ENCODE results near the gene ZBTB4. TPM values are rescaled to one million over a fixed set of nuclear protein-coding genes. Genes with fewer than 3 reads are reported as not detected.

Gene ZBTB4
- total and polyA plus RNA-seq, 2 donors: 10.9 to 29.5 TPM

DNA sequence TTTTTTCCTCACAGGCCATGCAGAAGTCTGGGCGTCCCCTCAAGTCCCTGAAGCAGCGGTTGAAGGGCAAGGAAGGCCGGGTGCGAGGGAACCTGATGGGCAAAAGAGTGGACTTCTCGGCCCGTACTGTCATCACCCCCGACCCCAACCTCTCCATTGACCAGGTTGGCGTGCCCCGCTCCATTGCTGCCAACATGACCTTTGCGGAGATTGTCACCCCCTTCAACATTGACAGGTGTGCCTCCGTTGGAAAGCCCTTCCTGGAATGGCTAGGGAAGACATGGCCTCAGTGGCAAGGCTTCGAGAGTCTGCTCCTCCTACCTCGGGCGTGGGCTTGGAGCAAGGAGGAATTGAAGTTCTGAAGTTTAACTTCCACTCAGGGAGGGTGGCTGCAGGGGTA, 18.2 kb upstream of the ZBTB4 start:
- WGBS: 97% methylated on average over 14 of the region's 14 CpGs
- no peak overlapping the region for H3K4me3 ChIP-seq (ENCODE audit: low read length in 2 of 2)
- peaks cover 79 to 80% of the 10 kb centered on the region in 2 donors for H3K36me3 ChIP-seq (ENCODE audit: control insufficient read depth in 2 of 2, insufficient read depth in 2 of 2, low read length in 1 of 2)
- no peak overlapping the region for H3K27ac ChIP-seq (ENCODE audit: low read depth in 1 of 2, low read length in 1 of 2)
- H3K4me1 ChIP-seq (ENCODE audit: control insufficient read depth in 2 of 2, insufficient read depth in 2 of 2, low read length in 2 of 2): peaks cover 0 to under 1% of the 10 kb centered on the region in 2 donors
- no peaks in the 10 kb centered on the region for H3K9me3 ChIP-seq (ENCODE audit: control insufficient read depth in 2 of 2, insufficient read depth in 1 of 2, low read length in 1 of 2)
- H3K27me3 ChIP-seq (ENCODE audit: control insufficient read depth in 2 of 2, insufficient read depth in 1 of 2, low read length in 1 of 2): no peaks in the 10 kb centered on the region
- no peak for DNase-seq (ENCODE audit: low read depth in 6 of 9, low spot score in 9 of 9)

DNA sequence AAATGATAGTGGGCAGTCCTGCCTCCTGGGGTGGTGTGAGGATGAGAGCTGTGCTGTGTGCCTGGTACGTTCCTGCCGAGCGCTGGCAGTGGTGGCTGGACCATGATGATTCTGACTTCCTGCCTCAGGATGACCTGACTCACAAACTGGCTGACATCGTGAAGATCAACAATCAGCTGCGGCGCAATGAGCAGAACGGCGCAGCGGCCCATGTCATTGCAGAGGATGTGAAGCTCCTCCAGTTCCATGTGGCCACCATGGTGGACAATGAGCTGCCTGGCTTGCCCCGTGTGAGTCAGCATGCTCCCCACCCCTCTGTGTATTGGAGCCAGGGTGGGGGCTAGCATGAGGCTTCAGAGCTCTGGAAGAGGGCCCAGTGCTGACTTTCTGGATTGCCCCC, 17.8 kb upstream of the ZBTB4 start:
- H3K4me1 ChIP-seq (ENCODE audit: control insufficient read depth in 2 of 2, insufficient read depth in 2 of 2, low read length in 2 of 2): peaks cover 0 to 2% of the 10 kb centered on the region in 2 donors
- DNase-seq (ENCODE audit: low read depth in 6 of 9, low spot score in 9 of 9): no peak
- H3K4me3 ChIP-seq (ENCODE audit: low read length in 2 of 2): no peak overlapping the region
- H3K27ac ChIP-seq (ENCODE audit: low read depth in 1 of 2, low read length in 1 of 2): no peak overlapping the region
- H3K27me3 ChIP-seq (ENCODE audit: control insufficient read depth in 2 of 2, insufficient read depth in 1 of 2, low read length in 1 of 2): no peaks in the 10 kb centered on the region
- H3K36me3 ChIP-seq (ENCODE audit: control insufficient read depth in 2 of 2, insufficient read depth in 2 of 2, low read length in 1 of 2): peaks cover 75 to 79% of the 10 kb centered on the region in 2 donors
- H3K9me3 ChIP-seq (ENCODE audit: control insufficient read depth in 2 of 2, insufficient read depth in 1 of 2, low read length in 1 of 2): no peaks in the 10 kb centered on the region
- WGBS: 98% methylated on average over 10 of the region's 10 CpGs

DNA sequence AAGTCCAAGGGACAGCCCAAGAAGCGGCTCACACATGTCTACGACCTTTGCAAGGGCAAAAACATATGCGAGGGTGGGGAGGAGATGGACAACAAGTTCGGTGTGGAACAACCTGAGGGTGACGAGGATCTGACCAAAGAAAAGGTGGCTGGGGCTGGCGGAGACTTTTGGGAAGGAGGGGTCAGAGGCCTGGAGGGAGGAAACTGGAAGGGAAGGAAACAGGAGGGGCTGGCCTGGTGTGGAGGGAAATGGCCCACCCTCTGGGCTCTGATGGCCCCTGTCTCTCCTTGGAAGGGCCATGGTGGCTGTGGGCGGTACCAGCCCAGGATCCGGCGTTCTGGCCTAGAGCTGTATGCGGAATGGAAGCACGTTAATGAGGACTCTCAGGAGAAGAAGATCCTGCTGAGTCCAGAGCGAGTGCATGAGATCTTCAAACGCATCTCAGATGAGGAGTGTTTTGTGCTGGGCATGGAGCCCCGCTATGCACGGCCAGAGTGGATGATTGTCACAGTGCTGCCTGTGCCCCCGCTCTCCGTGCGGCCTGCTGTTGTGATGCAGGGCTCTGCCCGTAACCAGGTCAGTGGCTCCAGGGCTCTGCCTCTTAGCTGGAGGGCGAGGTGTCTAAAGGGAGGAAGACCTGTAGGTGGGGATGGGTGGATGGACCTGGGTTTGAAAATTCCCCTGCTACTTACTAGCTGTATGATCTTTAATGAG, 17.2 kb upstream of the ZBTB4 start:
- H3K4me1 ChIP-seq (ENCODE audit: control insufficient read depth in 2 of 2, insufficient read depth in 2 of 2, low read length in 2 of 2): peaks cover 0 to 2% of the 10 kb centered on the region in 2 donors
- H3K36me3 ChIP-seq (ENCODE audit: control insufficient read depth in 2 of 2, insufficient read depth in 2 of 2, low read length in 1 of 2): peaks cover 71 to 79% of the 10 kb centered on the region in 2 donors
- WGBS: 97% methylated on average over 20 of the region's 20 CpGs
- no peaks in the 10 kb centered on the region for H3K9me3 ChIP-seq (ENCODE audit: control insufficient read depth in 2 of 2, insufficient read depth in 1 of 2, low read length in 1 of 2)
- H3K27me3 ChIP-seq (ENCODE audit: control insufficient read depth in 2 of 2, insufficient read depth in 1 of 2, low read length in 1 of 2): no peaks in the 10 kb centered on the region
- H3K4me3 ChIP-seq (ENCODE audit: low read length in 2 of 2): no peak overlapping the region
- H3K27ac ChIP-seq (ENCODE audit: low read depth in 1 of 2, low read length in 1 of 2): no peak overlapping the region
- no peak for DNase-seq (ENCODE audit: low read depth in 6 of 9, low spot score in 9 of 9)

GRCh38 chr17:7495906-7496434, 16.5 kb upstream of the ZBTB4 start:
- Histone ChIP-seq H3K27ac (ENCODE audit: low read depth in 1 of 2, low read length in 1 of 2) (no peak overlapping the region), H3K4me1 (ENCODE audit: control insufficient read depth in 2 of 2, insufficient read depth in 2 of 2, low read length in 2 of 2) (peaks cover 0 to 2% of the 10 kb centered on the region in 2 donors), H3K27me3 (ENCODE audit: control insufficient read depth in 2 of 2, insufficient read depth in 1 of 2, low read length in 1 of 2) (no peaks in the 10 kb centered on the region), H3K9me3 (ENCODE audit: control insufficient read depth in 2 of 2, insufficient read depth in 1 of 2, low read length in 1 of 2) (no peaks in the 10 kb centered on the region), H3K36me3 (ENCODE audit: control insufficient read depth in 2 of 2, insufficient read depth in 2 of 2, low read length in 1 of 2) (peaks cover 65 to 79% of the 10 kb centered on the region in 2 donors), H3K4me3 (ENCODE audit: low read length in 2 of 2) (no peak overlapping the region)
- DNase-seq (ENCODE audit: low read depth in 6 of 9, low spot score in 9 of 9): no peak
- 98% methylated on average over 12 of the region's 12 CpGs for WGBS

GRCh38 chr17:7493941-7494340, 14.5 kb upstream of the ZBTB4 start:
- DNase-seq (ENCODE audit: low read depth in 6 of 9, low spot score in 9 of 9): no peak
- WGBS: over 99% methylated on average over 3 of the region's 3 CpGs
- Histone ChIP-seq H3K27ac (ENCODE audit: low read depth in 1 of 2, low read length in 1 of 2) (no peak overlapping the region), H3K4me3 (ENCODE audit: low read length in 2 of 2) (no peak overlapping the region), H3K27me3 (ENCODE audit: control insufficient read depth in 2 of 2, insufficient read depth in 1 of 2, low read length in 1 of 2) (no peaks in the 10 kb centered on the region), H3K36me3 (ENCODE audit: control insufficient read depth in 2 of 2, insufficient read depth in 2 of 2, low read length in 1 of 2) (peaks cover 49 to 79% of the 10 kb centered on the region in 2 donors), H3K9me3 (ENCODE audit: control insufficient read depth in 2 of 2, insufficient read depth in 1 of 2, low read length in 1 of 2) (no peaks in the 10 kb centered on the region), H3K4me1 (ENCODE audit: control insufficient read depth in 2 of 2, insufficient read depth in 2 of 2, low read length in 2 of 2) (peaks cover 0 to 5% of the 10 kb centered on the region in 2 donors)

DNA sequence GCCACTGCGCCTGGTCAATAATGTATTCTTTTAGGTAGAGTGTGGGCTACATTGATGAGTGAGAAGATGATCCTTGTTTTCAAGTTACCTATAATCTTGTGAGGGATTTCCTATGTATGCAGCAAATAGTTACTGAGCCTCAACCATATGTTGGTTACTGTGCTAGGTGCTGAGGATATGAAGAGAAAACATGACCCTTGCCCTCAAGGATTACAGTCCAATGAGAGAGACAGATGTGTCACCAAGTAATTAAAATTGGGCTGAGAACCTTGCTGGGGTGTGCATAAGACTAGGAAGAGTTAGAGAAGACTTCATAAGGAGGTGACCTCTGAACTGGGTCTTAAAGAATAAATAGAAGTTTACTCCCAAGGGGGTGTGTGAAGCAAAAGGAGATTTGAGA, 12.2 kb upstream of the ZBTB4 start:
- Histone ChIP-seq H3K36me3 (ENCODE audit: control insufficient read depth in 2 of 2, insufficient read depth in 2 of 2, low read length in 1 of 2) (peaks cover 34 to 67% of the 10 kb centered on the region in 2 donors), H3K4me3 (ENCODE audit: low read length in 2 of 2) (no peak overlapping the region), H3K27me3 (ENCODE audit: control insufficient read depth in 2 of 2, insufficient read depth in 1 of 2, low read length in 1 of 2) (no peaks in the 10 kb centered on the region), H3K4me1 (ENCODE audit: control insufficient read depth in 2 of 2, insufficient read depth in 2 of 2, low read length in 2 of 2) (peaks cover 6 to 9% of the 10 kb centered on the region in 2 donors), H3K27ac (ENCODE audit: low read depth in 1 of 2, low read length in 1 of 2) (no peak overlapping the region), H3K9me3 (ENCODE audit: control insufficient read depth in 2 of 2, insufficient read depth in 1 of 2, low read length in 1 of 2) (no peaks in the 10 kb centered on the region)
- no peak for DNase-seq (ENCODE audit: low read depth in 6 of 9, low spot score in 9 of 9)
- 100% methylated on average over 1 of the region's 1 CpG for WGBS

DNA sequence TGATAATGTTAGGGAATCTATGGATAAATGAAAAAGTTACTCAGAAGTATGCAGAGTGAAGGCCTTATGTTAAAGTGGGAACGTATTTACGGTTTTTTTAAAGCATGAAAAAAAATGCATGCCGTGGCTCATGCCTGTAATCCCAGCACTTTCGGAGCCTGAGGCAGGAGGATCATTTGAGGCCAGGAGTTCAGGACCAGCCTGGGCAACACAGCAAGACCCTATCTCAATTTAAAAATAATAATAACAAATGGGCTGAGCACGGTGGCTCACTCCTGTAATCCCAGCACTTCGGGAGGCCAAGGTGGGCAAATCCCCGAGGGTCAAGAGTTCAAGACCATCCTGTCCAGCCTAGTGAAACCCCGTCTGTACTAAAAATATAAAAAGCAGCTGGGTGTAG, 10.7 kb upstream of the ZBTB4 start:
- DNase-seq (ENCODE audit: low read depth in 6 of 9, low spot score in 9 of 9): no peak
- Histone ChIP-seq H3K9me3 (ENCODE audit: control insufficient read depth in 2 of 2, insufficient read depth in 1 of 2, low read length in 1 of 2) (no peaks in the 10 kb centered on the region), H3K4me3 (ENCODE audit: low read length in 2 of 2) (no peak overlapping the region), H3K27me3 (ENCODE audit: control insufficient read depth in 2 of 2, insufficient read depth in 1 of 2, low read length in 1 of 2) (no peaks in the 10 kb centered on the region), H3K27ac (ENCODE audit: low read depth in 1 of 2, low read length in 1 of 2) (no peak overlapping the region), H3K4me1 (ENCODE audit: control insufficient read depth in 2 of 2, insufficient read depth in 2 of 2, low read length in 2 of 2) (peaks cover 14 to 20% of the 10 kb centered on the region in 2 donors), H3K36me3 (ENCODE audit: control insufficient read depth in 2 of 2, insufficient read depth in 2 of 2, low read length in 1 of 2) (peaks cover 21 to 61% of the 10 kb centered on the region in 2 donors)
- WGBS: 91% methylated on average over 8 of the region's 8 CpGs

- WGBS: 74% methylated on average over 3 of the region's 3 CpGs
- no peak for DNase-seq (ENCODE audit: low read depth in 6 of 9, low spot score in 9 of 9)
- Histone ChIP-seq H3K36me3 (ENCODE audit: control insufficient read depth in 2 of 2, insufficient read depth in 2 of 2, low read length in 1 of 2) (peaks cover 11 to 39% of the 10 kb centered on the region in 2 donors), H3K9me3 (ENCODE audit: control insufficient read depth in 2 of 2, insufficient read depth in 1 of 2, low read length in 1 of 2) (no peaks in the 10 kb centered on the region), H3K4me1 (ENCODE audit: control insufficient read depth in 2 of 2, insufficient read depth in 2 of 2, low read length in 2 of 2) (peaks cover 14 to 35% of the 10 kb centered on the region in 2 donors), H3K4me3 (ENCODE audit: low read length in 2 of 2) (peak overlapping the region; percentile 78 to 84), H3K27me3 (ENCODE audit: control insufficient read depth in 2 of 2, insufficient read depth in 1 of 2, low read length in 1 of 2) (no peaks in the 10 kb centered on the region), H3K27ac (ENCODE audit: low read depth in 1 of 2, low read length in 1 of 2) (peak overlapping the region in 1 of 2 donors; percentile 39)
Measured at GRCh38 chr17:7486181-7486580, 6.8 kb upstream of the ZBTB4 start.

DNA sequence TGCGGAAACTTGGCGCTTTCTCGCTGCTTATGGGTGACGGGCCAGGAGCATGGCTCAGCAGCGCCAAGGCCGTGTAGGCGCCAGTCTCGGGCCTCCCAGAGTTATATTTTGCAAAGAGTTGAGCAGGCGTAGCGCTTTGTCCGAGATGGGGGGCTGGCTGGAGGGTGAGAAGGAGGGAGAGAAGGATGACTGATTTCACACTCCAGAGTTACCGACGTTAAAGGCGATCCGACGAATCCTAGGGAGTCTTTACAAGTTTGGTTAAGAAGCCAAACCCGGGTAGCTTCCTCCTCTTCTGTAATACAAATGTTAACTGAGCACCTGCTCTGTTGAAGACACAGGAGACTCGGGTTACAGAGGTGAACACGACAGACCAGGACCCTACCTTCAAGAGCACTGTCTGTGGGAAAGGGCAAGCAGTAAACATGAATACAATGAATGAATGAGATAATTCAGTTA, 5.5 kb upstream of the ZBTB4 start:
- no peaks in the 10 kb centered on the region for H3K27me3 ChIP-seq (ENCODE audit: control insufficient read depth in 2 of 2, insufficient read depth in 1 of 2, low read length in 1 of 2)
- peak overlapping the region; percentile 97 to 98 for H3K27ac ChIP-seq (ENCODE audit: low read depth in 1 of 2, low read length in 1 of 2)
- peaks cover 11 to 27% of the 10 kb centered on the region in 2 donors for H3K36me3 ChIP-seq (ENCODE audit: control insufficient read depth in 2 of 2, insufficient read depth in 2 of 2, low read length in 1 of 2)
- peaks cover 17 to 45% of the 10 kb centered on the region in 2 donors for H3K4me1 ChIP-seq (ENCODE audit: control insufficient read depth in 2 of 2, insufficient read depth in 2 of 2, low read length in 2 of 2)
- peak overlapping the region; percentile 78 to 84 for H3K4me3 ChIP-seq (ENCODE audit: low read length in 2 of 2)
- no peaks in the 10 kb centered on the region for H3K9me3 ChIP-seq (ENCODE audit: control insufficient read depth in 2 of 2, insufficient read depth in 1 of 2, low read length in 1 of 2)
- DNase-seq (ENCODE audit: low read depth in 6 of 9, low spot score in 9 of 9): no peak
- WGBS: under 1% methylated on average over 19 of the region's 19 CpGs
